Activated naive CD8-positive, alpha-beta T cell treated with anti-CD3 and anti-CD28 coated beads, Interleukin-2, amount 50 U/mL, for 16 hours (primary cell): ENCODE results near the gene PHF1.
"Not testable (repeated sequence)": the region's sequence is repeated elsewhere in the genome, so short reads cannot be mapped to it uniquely, and the experiment has no call there.

Experiments used
- DNase-seq: peaks from one replicate; pipeline ENCODE4 v3.0.0-alpha.2; 2020; ENCODE audit warnings: low read depth, low spot score

PHF1 gene

DNA sequence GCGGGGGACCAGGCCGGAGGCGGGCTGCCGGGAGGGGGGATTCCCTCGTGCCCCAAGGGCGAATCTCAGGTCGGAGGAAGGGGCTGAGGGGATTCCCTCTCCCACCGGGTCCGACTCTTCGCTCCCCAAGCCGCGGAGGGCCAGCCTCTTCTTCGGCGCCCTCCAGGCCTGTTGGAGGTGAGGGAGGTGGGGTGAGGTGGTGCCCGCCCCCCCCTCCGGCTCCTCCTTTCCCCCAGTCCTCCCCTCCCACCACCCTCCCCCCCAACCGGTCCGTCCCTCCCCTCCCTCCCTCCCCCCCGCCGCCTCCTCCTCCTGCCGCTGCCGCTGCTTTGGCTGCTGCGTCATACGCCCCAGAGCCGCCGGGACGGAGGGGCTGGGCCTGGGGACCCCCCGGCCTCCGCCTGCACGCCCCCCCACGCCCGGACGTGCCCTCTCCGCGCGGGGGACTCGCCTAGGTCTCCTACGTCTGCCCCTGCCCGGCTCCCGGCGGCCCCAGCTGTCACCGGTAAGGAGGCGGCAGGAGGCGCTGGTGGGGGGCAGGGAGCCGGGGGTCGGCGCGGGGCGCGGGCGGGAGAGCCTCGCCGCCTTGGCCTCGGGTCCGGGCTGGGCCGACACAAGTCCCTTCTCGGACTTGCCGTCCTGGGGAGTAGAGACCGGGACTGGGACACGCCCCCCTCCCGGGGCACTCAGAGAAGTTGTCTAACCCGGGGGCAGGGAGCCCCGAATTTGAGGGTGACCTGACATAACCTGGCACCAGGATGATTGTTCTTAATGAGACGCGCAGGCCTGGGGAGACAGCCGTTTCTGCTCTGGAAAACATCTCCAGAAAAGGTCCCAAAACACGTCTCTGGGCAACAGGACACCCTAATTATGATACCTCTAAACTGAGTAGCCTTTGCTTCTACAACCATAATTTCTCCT lies at the start of gene PHF1:
PHF1 (plus strand) TSS at position 304 of the 921 bp plus-strand sequence. CDS start 1,250 bp downstream, outside the sequence.
- peak; percentile 54 for DNase-seq

DNA sequence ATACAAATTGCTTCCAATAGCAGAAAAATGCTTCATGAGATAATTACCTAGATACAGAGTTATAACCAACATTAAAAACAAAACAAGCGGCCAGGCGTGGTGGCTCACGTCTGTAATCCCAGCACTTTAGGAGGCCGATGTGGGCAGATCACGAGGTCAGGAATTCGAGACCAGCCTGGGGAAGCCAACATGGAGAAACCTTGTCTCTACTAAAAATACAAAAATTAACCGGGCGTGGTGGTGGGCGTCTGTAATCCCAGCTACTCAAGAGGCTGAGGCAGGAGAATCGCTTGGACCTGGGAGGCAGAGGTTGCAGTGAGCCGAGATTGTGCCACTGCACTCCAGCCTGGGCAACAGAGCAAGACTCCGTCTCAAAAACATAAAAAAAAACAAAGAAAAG lies 47.3 kb upstream of the PHF1 start:
- not testable (repeated sequence) for DNase-seq

DNA sequence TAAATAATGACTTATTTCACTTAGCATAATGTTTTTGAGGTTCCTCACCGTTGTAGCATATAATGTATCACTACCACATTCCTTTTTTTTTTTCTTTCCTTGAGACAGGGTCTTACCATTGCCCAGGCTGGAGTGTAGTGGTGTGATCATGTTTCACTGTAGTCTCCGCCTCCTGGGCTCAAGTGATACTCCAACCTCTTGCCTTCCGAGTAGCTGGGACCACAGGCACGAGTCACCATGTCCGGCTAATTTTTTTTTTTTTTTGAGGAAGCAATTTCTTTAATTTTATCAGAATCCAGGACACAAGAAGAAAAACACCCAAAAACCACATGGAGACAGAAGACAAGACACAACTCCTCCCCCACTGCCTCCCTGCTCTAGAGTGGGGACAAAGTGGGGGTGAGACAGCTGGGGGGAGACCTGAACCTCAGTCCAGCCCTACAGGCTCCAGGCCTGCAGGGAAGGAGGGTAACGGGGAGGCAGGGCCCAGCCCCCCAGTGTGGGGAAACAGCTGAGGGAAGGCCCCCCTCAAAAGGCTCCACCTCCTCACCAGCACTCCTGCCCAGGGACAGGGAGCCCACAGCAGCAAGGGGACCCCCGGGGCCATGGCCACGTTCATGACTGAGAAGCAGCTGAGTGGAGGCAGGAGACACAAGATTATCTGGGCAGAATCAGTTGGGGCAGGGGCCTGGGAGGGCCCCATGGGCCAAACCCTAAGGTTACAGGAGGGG lies 46.2 kb upstream of the PHF1 start:
- DNase-seq: not testable (repeated sequence)

DNA sequence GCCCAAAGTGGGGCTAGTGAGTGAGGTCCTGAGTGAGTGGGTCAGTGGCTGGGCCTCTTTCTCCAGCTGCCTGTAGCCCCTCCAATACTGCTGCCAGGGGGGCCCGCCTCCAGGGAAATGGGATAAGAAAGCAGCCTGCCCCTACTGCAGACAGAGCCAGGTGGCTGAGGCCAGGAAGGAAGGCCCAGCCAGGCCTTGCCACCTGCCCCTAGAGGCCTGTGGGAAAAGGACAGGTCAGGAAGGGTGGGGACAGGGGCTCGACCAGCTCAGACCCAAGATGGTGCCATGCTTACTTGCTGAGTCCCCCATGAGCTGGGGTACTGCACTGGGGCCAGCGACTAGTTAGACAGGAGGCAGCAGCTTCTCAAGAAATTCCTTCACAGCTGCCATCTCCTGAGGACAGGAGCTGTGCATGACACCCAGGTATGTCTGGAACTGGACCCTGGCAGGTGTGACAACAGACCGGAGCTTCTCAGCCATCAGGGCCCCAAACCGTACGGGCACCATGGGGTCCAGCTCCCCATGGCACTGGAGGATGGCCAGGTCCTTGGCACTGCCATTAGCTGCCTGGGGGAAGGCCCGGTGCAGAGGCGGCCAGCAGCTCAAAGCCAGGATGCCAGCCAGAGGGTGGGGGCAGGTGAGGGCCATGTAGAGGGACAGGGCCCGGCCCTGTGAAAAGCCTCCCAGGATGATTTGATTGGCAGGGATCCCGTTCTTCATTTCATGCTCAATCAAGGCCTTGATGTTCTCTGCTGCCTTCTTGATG lies 45.4 kb upstream of the PHF1 start:
- not testable (repeated sequence) for DNase-seq

DNA sequence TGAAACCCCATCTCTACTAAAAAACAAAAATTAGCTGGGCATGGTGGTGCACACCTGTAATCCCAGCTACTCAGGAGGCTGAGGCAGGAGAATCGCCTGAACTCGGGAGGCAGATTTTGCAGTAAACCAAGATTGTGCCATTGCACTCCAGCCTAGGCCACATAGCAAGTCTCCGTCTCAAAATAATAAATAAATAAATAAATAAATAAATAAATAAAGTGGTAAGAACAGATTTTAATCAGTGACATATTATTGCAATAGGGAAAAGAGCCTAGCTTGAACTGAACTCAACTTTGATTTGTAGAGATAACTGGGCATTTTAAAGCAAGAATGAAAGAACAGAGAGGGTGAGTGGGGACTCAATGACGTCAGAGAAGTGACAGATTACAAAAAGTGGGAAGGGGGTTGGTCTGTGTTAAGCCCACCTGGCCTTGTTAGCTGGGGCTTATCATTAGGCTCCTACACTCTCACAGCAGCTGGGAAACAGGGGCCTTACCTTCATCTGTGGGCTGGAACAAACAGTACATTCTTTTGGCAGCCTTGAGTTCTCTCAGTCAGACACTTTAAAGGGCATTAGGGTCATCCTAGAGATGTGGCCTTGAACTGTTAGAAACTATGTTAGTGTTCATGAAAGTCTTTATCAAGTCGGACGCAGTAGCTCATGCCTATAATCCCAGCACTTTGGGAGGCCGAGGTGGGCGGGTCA lies 43.7 kb upstream of the PHF1 start:
- DNase-seq: no peak

DNA sequence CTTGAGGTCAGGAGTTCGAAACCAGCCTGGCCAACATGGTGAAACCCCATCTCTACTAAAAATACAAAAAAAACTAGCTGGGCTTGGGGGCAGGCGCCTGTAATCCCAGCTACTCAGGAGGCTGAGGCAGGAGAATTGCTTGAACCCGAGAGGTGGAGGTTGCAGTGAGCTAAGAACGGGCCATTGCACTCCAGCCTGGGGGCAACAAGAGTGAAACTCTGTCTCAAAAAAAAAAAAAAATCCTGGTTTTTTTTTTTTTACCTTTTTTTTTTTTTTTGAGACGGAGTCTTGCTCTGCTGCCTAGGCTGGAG lies 43.1 kb upstream of the PHF1 start:
- DNase-seq: not testable (repeated sequence)

DNA sequence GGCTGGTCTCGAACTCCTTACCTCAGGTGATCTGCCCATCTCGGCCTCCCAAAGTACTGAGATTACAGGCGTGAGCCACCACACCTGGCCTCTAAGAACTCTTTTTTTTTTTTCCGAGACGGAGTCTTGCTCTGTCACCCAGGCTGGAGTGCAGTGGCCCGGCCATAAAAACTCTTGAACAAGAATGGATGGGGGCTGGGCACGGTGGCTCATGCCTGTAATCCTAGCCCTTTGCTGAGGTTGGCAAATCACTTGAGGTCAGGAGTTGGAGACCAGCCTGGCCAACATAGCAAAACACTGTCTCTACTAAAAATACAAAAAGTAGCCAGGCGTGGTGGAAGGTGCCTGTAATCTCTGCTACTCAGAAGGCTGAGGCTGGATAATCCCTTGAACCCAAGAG lies 38.9 kb upstream of the PHF1 start:
- DNase-seq: not testable (repeated sequence)

DNA sequence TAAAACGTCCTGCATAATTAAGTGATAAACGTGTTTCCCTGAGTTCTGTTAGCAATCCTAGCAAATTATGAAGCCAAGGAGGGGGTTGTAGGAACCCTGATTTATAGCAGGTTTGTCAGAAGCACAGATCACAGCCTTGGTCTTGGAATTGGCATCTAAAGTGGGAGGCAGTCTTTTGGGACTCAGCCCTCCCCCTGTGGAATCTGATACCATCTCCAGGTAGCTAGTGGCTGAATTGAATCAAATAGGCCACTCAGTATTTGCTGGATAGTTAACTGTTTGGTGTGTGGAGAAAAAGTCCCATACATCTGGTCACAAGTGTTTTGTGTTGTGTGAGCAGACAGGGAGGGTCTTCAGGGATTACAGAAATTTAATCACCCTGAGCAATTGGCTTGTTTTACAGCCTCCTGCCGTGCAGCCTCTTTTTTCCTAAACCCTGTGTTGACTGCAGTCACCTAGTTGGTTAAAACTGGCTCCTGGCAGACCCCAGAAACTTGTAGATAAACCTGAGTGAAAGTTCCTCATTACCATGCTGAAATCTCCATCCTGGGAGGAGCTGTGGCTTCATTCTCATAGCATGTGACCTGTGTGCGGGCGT lies 38.2 kb upstream of the PHF1 start:
- no peak for DNase-seq

DNA sequence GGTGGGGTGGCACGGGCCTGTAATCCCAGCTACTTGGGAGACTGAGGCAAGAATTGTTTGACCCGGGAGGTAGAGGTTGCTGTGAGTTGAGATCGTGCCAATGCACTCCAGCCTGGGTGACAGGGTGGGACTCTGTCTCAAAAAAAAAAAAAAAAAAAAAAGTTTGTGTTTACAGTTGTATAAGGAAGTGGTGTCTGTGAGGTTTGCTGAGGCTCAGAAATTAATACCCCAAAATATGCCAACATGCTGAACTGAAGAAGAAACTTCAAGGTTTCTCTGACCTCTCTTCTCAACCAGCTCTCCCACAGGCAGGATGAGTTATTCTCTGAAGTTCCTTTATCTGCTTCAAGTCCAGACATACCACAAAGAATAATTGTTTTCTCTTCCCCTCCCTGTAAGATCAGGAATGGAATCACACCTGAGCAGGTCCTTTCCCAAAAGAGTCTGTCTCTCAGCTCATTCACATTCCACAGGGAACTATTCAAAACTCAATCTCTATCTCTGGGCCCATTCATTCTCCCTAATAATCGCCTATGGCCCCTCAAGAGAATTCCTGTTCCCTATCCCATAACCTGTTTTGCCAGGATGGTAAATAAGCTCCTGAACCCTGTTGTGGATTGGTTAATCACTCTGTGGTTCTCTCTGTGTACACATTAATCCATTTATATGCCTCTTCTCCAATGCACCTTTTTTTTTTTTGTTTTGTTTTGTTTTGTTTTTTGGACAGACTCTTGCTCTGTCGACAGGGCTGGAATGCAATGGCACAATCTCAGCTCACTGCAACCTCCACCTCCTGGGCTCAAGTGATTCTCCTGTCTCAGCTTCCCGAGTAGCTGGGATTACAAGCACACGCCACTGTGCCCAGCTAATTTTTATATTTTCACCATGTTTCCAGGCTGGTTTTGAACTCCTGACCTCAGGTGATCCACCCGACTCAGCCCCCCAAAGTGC lies 36.6 kb upstream of the PHF1 start:
- DNase-seq: no peak

DNA sequence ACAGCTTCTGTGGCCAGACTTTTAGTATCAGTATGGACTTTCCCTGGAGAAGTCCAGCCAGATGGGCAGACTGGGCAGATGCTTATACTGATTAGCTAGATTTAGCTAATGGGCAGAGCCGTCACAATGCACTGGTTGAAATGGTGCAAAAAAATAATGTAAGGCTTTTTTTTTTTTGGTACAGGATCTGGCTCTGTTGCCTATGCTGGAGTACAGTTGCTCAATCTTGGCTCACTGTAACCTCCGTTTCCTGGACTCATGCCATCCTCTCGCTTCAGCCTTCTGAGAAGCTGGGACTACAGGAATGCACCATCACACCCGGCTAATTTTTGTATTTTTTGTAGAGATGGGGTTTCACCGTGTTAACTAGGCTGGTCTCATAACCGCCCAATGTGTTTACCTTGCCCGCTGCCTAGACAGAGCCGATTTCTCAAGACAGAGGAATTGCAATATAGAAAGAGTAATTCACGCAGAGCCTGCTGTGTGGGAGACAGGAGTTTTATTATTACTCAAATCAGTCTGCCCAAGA lies 35.6 kb upstream of the PHF1 start:
- no peak for DNase-seq

DNA sequence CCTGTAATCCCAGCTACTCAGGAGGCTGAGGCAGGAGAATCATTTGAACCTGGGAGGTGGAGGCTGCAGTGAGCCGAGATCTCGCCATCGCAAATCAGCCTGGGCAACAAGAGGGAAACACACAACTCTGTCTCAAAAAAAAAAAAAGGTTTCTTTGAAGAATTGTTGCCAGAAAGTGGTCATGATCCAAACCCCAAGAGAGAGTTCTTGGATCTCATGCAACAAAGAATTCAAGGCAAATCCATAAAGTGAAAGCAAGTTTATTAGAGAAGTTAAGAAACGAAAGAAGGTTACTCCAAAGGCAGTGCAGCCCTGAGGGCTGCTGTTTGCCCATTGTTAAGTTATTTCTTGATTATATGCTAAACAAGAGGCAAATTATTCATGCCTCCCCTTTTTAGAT lies 33.6 kb upstream of the PHF1 start:
- DNase-seq: no peak

DNA sequence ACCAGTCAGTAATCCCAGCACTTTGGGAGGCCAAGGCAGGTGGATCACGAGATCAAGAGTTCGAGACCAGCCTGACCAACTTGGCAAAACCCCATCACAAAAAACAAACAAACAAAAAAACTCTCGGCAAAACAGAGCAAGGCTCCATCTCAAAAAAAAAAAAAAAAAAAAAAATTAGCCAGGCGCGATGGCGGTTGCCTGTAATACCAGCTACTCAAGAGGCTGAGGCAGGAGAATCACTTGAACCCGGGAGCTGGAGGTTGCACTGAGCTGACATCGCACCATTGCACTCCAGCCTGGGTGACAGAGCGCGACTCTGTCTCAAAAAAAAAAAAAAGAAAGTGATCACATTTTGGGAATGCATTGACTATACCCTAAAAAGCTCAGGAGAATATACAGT lies 31.6 kb upstream of the PHF1 start:
- DNase-seq: not testable (repeated sequence)

DNA sequence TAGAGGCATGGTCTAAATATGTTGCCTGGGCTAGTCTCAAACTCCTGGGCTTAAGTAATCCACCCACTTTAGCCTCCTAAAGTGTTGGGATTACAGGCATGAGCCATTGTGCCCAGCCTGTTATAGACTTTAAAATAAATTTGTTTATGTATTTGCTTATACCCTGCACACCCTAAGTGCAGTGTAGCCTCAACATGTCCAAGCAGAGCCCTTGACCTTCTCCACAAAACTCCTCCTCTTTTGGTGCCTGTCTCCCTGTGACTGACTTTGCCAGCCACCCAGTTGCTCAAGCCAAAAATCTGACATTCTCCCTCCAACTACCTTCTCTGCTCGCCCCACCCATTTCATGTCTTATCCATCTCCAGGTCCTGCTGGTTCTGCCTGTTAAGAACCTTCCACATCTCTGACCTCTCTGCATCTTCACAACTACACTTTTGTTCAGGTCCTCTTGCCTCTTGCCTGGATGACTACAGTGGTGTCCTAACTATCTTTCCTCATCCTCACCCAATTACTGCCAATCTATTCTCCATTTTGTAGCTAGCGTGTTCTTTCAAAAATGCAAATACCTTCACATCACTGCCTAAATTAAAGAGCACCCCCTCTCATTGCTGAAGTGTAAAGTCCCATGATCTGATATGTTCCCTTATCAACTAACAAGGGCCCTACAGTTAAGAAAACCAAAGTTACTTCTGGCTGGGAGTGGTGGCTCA lies 30.4 kb upstream of the PHF1 start:
- no peak for DNase-seq

DNA sequence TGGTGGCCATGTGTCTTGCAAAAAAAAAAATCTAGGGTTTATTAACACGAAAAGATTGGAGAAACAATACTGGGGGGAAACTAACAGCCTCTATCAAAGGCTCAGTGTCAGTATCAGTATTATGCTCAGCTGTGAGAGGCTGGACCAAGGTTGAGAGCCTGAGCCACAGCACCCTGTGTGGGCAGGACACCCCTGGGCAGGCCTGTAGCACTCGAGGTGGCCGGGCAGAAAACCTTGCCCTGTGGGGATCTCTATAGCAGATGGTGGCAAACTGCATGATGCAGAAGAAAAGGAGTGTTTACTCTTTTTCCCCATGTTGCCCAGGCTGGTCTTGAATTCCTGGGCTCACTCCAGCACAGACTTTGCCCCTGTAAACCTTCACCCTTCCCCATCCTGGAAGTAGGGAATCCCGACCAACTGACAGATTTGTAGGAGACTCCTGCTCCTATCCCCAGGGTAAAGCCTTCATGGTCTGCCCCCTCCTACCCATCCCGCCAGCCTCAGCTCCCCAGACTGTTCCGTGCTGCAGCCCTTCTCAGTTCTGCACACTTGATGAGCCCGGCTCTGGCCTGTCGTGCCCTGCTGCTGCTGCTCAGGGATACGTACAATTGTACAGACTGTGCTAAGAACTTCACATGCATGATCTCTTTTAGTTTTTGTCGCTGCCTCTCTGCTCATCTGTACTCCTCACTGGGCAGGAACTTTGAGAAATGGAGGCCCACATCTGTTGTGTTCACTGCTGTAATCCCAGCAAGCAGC lies 27.2 kb upstream of the PHF1 start:
- no peak for DNase-seq

DNA sequence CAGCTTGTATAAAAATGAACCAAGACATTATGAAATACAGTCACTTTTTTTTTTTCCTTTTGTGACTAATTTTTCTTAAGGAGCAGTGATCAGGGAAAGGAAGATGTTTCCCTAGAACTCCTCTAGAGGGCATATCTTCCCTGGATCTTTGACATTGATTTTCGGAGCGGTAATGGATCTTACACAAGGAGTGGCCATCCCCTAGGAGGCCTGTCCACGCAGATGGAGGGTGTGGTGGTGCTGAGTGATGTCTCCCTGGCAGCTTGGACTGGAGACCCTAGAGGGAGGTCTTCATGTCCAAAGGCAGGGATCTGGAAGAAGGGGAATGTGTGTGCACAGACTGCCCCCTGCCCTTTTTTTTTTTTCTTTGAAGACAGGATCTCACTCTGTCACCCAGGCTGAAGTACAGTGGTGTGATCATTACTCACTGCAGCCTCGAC lies 26.2 kb upstream of the PHF1 start:
- DNase-seq: no peak

DNA sequence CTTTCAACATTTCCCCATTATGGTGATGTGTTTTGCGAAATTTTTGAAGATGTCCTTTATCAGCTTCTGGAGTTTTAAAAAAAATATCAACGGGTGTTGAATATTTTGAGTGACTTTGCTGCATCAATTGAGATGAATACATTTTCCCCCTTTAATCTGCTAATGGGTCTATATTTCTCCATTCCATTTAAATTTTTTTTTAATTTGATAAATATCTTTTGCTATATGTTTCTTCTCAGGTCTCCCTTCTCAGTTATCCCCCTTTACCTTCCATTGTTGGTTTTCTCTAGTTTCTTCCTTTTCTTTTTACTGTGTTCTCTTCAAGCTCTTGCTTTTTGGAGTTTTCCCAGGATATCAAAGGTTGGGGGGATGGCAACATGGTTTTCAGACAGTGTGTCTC lies 20.6 kb upstream of the PHF1 start:
- no peak for DNase-seq

DNA sequence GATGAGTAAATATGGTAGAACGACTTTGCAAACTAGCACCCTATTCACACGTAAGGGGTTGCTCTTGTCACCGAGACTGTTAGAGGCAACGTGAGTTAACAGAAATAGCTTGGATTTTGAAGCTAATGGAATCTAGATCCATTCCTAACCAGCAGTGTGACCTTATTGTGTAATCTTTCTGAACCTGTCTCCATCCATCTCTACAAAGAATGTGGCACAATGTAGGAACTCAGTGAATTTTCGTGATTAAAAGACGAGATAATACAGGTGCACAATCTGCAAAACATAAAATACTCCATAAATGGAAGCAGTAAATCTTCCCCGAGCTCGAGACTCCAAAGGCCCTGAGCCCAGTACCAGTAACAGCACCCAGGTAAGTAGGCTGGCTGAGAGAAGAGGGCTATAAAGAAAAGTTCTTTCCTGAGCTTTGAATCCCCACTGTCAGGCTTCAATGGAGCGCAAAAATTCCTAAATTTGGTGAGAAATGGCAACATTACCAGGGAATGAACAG lies 20.0 kb upstream of the PHF1 start:
- DNase-seq: no peak

DNA sequence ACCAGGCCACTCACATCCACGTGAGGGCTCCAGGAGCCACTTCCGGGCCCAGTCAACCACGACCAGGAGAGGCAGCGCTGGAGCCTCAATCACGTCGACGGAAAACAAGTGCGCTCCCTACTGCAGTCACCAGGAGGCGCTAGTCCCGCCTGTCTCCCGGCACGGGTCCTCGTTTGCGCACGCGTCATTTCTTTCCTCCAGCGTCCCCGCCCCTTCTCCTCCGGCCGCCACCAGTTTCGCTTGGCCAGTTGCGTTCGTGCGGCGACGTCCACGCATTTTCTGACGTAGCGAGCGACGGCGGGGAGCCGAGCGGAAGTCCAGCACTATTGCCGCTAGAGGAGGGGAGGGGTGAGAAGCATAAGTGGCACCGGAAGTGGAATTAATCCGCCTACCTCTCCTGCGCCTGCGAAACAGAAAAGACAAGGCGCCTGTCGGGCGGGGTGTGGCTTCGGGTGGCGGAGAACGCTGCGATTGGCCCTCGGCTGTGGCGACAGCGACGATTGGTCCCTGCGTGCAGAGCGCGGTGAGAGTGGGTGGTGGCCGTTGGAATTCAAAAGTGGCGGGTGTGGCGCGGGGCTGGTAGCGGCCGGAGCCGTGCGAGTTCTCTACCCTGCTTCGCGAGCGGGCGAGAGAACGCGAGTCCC lies 19.4 kb upstream of the PHF1 start, which contains the start of gene KIFC1:
KIFC1 (plus strand) TSS at position 546 of the 644 bp plus-strand sequence. CDS start 163 bp downstream, outside the sequence.
- peak; percentile 97 for DNase-seq
